Naive B cell (primary cell): ENCODE measurements around the gene ABLIM3. TPM values are rescaled to one million over a fixed set of nuclear protein-coding genes. Genes with fewer than 3 reads are reported as not detected.

Source experiments
- ATAC-seq, 2 donors: fragments of 150-1000 bp; cut with Tn5 transposase; 2 replicates each; pipeline ENCODE4 v1.10.0; 2021; ENCODE audit warnings: low read depth in 2 of 2, mild to moderate bottlenecking in 2 of 2, moderate library complexity in 2 of 2
- DNase-seq: peaks from one replicate; pipeline ENCODE4 v3.0.0; 2022
- H3K27ac Mint-ChIP-seq, 6 donors: one replicate each; pipeline ENCODE4 v1.8.0; 2020 to 2022; ENCODE audit warnings: mild to moderate bottlenecking in 6 of 6, mixed read lengths in 6 of 6, moderate library complexity in 5 of 6, inconsistent platforms in 2 of 6
- H3K27me3 Mint-ChIP-seq, 3 donors: one replicate each; pipeline ENCODE4 v1.8.0; 2021 to 2022; ENCODE audit warnings: mixed read lengths in 3 of 3, mild to moderate bottlenecking in 1 of 3
- H3K36me3 Mint-ChIP-seq, 2 donors: one replicate each; pipeline ENCODE4 v1.8.0; 2020 to 2022; ENCODE audit warnings: mixed read lengths in 2 of 2, inconsistent platforms in 1 of 2, mild to moderate bottlenecking in 1 of 2
- H3K4me1 Mint-ChIP-seq, 3 donors: one replicate each; pipeline ENCODE4 v1.8.0; 2020 to 2022; ENCODE audit warnings: mixed read lengths in 3 of 3, inconsistent platforms in 1 of 3, mild to moderate bottlenecking in 1 of 3, moderate library complexity in 1 of 3
- H3K4me3 Mint-ChIP-seq, 8 donors: one replicate each; pipeline ENCODE4 v1.8.0; 2020 to 2022; ENCODE audit warnings: mild to moderate bottlenecking in 8 of 8, mixed read lengths in 8 of 8, moderate library complexity in 8 of 8, inconsistent platforms in 2 of 8
- H3K9me3 Mint-ChIP-seq, 7 donors: one replicate each; pipeline ENCODE4 v1.8.0; 2020 to 2022; ENCODE audit warnings: mixed read lengths in 7 of 7, mild to moderate bottlenecking in 5 of 7, inconsistent platforms in 2 of 7, moderate library complexity in 1 of 7
- polyA plus RNA-seq, 6 donors: library from polyadenylated mRNA; unstranded; fragments of 300-500 nt; fragmentation: Illumina TruSeq; gene quantifications; one replicate each; pipeline ENCODE4 v1.2.3, GENCODE V29; 2021; ENCODE audit warnings: low read depth in 6 of 6

The ABLIM3 gene
- polyA plus RNA-seq, 6 donors from 2014 or later, result 0.17 to 0.74 (median 0.21) TPM; not detected in 3

DNA sequence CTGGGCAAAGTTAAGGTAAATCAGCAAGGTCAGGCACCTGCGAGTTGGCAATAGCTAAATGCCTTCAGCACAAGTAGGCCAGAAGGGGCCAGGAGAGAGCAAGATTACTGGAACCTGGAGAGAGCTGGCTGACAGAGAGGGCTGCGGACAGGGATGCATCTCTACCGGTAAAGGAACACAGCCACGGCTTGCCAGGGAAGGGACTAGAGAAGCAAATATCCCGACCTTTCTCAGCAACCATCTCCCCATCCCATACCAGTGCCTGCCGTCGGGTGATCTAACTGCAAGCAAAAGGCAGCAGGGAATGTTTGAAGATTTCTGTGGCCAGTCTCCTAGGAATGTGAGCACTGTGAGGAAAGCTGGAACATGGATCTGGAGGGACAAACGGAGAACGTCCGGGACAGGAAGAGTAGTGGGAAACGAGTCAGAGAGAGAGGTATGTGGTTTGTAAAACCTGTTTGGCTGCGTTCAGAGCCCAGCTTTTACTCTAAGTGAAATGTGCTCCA, 15.9 kb upstream of the ABLIM3 start:
- Mint-ChIP-seq H3K27ac (no peak overlapping the region), H3K9me3 (no peaks in the 10 kb centered on the region), H3K36me3 (no peaks in the 10 kb centered on the region), H3K4me1 (no peaks in the 10 kb centered on the region), H3K27me3 (peaks cover 6 to 14% (median 10%) of the 10 kb centered on the region in 3 donors), H3K4me3 (no peak overlapping the region)
- DNase-seq (no peak), ATAC-seq (no peak)

DNA sequence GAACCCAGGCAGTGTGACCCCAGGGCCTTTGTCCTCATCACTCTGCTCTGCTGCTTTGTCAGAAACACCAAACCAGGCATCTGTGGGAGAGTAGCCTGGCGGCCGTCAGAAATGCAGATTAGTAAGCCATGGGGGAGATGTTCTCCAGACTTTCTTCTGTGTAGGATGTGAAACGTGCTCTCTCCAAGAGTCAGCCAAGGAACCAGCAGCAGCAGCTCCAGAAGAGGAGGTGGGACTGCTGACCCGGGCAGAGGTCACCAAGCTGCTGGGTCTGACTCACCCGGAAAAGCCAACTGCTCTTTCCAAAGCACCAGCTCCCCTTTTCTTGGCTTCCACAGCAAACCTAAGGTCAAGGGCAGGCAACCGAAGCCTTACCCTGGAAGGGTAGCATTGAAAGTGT, 14.4 kb upstream of the ABLIM3 start:
- Mint-ChIP-seq H3K9me3 (no peaks in the 10 kb centered on the region), H3K27me3 (peaks cover 10 to 14% (median 14%) of the 10 kb centered on the region in 3 donors), H3K27ac (no peak overlapping the region), H3K36me3 (no peaks in the 10 kb centered on the region), H3K4me1 (no peaks in the 10 kb centered on the region), H3K4me3 (no peak overlapping the region)
- DNase-seq, result no peak
- no peak for ATAC-seq

- H3K4me1 Mint-ChIP-seq, result no peaks in the 10 kb centered on the region
Observed at GRCh38 chr5:149127394-149127955, 13.8 kb upstream of the ABLIM3 start.

GRCh38 chr5:149128023-149128875, 13.0 kb upstream of the ABLIM3 start:
- ATAC-seq (no peak), DNase-seq (no peak)
- Mint-ChIP-seq H3K36me3 (no peaks in the 10 kb centered on the region), H3K4me1 (no peaks in the 10 kb centered on the region), H3K27ac (peak overlapping the region in 2 of 6 donors; percentile 28 to 63), H3K27me3 (peaks cover 13 to 14% (median 14%) of the 10 kb centered on the region in 3 donors), H3K4me3 (peak overlapping the region in 1 of 8 donors; percentile 22), H3K9me3 (no peaks in the 10 kb centered on the region)

More at GRCh38 chr5:149127394-149127955, 13.8 kb upstream of the ABLIM3 start:
- no peaks in the 10 kb centered on the region for H3K9me3 Mint-ChIP-seq
- H3K27me3 Mint-ChIP-seq, result peaks cover 10 to 14% (median 11%) of the 10 kb centered on the region in 3 donors
- H3K27ac Mint-ChIP-seq, result no peak overlapping the region
- H3K36me3 Mint-ChIP-seq, result no peaks in the 10 kb centered on the region
- no peak overlapping the region for H3K4me3 Mint-ChIP-seq
- no peak for ATAC-seq
- DNase-seq, result no peak

DNA sequence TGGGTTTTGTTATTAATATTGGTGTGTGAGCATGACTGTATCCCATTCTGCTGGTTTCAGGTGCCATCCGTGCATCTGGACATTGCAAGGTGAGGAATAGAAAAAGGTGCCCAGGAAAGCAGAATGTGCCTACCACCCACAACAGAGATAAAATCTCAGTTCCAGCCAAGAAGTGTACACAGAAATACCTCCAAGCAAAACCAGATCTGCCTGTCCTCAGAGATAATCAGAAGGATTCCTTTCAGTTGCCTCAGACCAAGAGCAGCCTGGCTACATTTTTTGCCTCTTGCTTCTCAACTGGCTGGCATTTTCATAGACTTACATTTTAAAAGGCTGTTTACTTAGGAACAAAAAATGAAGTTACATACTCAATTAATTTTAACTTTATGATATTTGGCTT, 12.1 kb upstream of the ABLIM3 start:
- Mint-ChIP-seq H3K9me3 (no peaks in the 10 kb centered on the region), H3K27ac (no peak overlapping the region), H3K4me1 (no peaks in the 10 kb centered on the region), H3K27me3 (peaks cover 18 to 23% (median 19%) of the 10 kb centered on the region in 3 donors), H3K36me3 (no peaks in the 10 kb centered on the region), H3K4me3 (no peak overlapping the region)
- DNase-seq, result no peak
- no peak for ATAC-seq

- H3K9me3 Mint-ChIP-seq, result no peaks in the 10 kb centered on the region
- no peak overlapping the region for H3K27ac Mint-ChIP-seq
- H3K27me3 Mint-ChIP-seq, result peaks cover 18 to 32% (median 20%) of the 10 kb centered on the region in 3 donors
- H3K36me3 Mint-ChIP-seq, result no peaks in the 10 kb centered on the region
- no peak overlapping the region for H3K4me3 Mint-ChIP-seq
- ATAC-seq, result no peak
- no peak for DNase-seq
- no peaks in the 10 kb centered on the region for H3K4me1 Mint-ChIP-seq
Observed at GRCh38 chr5:149130121-149130914, 11.0 kb upstream of the ABLIM3 start.

DNA sequence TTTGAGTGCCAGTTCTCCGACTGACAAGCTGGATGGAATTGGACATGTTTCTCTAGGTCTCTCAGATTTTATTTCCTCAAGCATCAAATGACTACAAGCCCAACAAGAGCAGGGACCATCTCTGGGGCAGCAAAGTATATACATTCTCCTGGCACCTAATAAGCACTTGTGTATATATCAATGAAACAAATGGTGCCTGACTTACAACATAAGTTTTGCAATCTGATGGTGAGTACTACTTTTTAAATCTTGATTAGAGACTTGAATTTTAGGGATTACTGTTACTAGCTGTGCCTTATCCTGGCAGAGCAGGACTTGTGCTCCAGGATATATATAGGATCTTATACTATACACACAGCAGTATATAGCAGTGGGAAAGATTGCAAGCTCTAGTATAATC, 8.8 kb upstream of the ABLIM3 start:
- Mint-ChIP-seq H3K4me3 (no peak overlapping the region), H3K27ac (no peak overlapping the region), H3K27me3 (peaks cover 24 to 40% (median 31%) of the 10 kb centered on the region in 3 donors), H3K4me1 (no peaks in the 10 kb centered on the region), H3K9me3 (no peaks in the 10 kb centered on the region), H3K36me3 (no peaks in the 10 kb centered on the region)
- DNase-seq (no peak), ATAC-seq (no peak)

DNA sequence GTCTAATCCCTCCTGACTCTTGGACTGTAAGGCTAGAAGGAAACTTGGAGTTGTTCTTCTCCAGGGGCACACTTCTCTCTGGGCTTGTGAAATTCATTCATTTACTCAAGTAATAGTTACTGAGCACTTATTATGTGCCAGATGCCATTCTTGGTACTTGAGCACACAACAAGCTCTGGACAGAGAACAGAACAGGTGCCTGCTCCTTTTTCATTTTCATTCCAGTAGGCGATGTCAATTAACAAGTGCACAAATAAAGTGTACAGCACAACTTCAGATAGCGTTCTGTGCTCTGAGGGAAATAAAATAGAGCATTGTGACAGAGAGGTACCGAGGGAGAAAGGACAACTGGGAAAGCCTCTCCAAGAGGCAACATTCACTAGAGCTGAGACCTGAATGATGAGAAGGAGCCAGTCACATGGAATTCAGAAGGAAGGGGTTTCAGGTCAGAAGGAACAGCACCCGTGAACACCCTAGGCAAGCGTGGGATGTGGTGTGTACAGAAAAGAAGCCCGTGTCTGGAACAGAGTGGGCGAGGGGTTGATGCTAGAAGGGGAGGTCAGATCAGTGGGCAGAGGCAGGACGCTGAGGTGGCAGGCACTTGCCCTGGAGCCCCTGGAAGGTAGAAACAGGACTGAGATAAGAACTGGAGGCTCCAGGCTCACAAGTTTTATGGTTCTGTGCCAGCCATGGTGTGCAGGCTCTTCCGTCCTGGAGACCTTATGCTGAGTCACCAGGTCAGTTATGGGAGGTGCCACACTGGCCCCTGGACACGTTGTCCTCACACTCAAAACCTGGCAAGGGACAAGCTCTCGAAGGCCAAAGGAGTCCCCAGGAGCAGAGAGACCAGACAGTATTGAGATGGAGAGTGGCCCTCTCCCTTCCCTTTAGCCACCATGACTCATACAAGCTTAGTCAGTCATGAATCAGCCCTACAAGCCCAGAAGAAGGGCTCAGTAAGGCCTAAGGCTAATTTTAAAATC, 7.2 kb upstream of the ABLIM3 start:
- ATAC-seq, result no peak
- Mint-ChIP-seq H3K27me3 (peaks cover 28 to 52% (median 31%) of the 10 kb centered on the region in 3 donors), H3K27ac (no peak overlapping the region), H3K4me1 (no peaks in the 10 kb centered on the region), H3K4me3 (no peak overlapping the region), H3K9me3 (peaks cover 0 to 2% (median 0%) of the 10 kb centered on the region in 7 donors), H3K36me3 (no peaks in the 10 kb centered on the region)
- no peak for DNase-seq

- Mint-ChIP-seq H3K4me1 (no peaks in the 10 kb centered on the region), H3K27me3 (peaks cover 29 to 56% (median 33%) of the 10 kb centered on the region in 3 donors), H3K4me3 (no peak overlapping the region), H3K9me3 (peaks cover 0 to 2% (median 0%) of the 10 kb centered on the region in 7 donors), H3K36me3 (no peaks in the 10 kb centered on the region), H3K27ac (no peak overlapping the region)
- no peak for DNase-seq
- ATAC-seq, result no peak
Observed at GRCh38 chr5:149134778-149135500, 6.4 kb upstream of the ABLIM3 start.

- no peak overlapping the region for H3K4me3 Mint-ChIP-seq
- DNase-seq (no peak), ATAC-seq (no peak)
- H3K4me1 Mint-ChIP-seq, result no peaks in the 10 kb centered on the region
- H3K9me3 Mint-ChIP-seq, result peaks cover 0 to 2% (median 0%) of the 10 kb centered on the region in 7 donors
- no peak overlapping the region for H3K27ac Mint-ChIP-seq
- H3K36me3 Mint-ChIP-seq, result no peaks in the 10 kb centered on the region
- peaks cover 37 to 63% (median 38%) of the 10 kb centered on the region in 3 donors for H3K27me3 Mint-ChIP-seq
Observed at GRCh38 chr5:149135536-149136201, 5.6 kb upstream of the ABLIM3 start.

GRCh38 chr5:149138182-149138923, 2.9 kb upstream of the ABLIM3 start:
- H3K9me3 Mint-ChIP-seq, result peaks cover 0 to 2% (median 0%) of the 10 kb centered on the region in 7 donors
- H3K36me3 Mint-ChIP-seq, result no peaks in the 10 kb centered on the region
- H3K27me3 Mint-ChIP-seq, result peaks cover 34 to 80% (median 56%) of the 10 kb centered on the region in 3 donors
- DNase-seq (no peak), ATAC-seq (no peak)
- H3K4me3 Mint-ChIP-seq, result no peak overlapping the region
- peaks cover 0 to 6% (median 2%) of the 10 kb centered on the region in 3 donors for H3K4me1 Mint-ChIP-seq
- no peak overlapping the region for H3K27ac Mint-ChIP-seq
